CD14-positive monocyte (primary cell): Measurements from ENCODE around the gene PRTFDC1. TPM values are rescaled to one million over a fixed set of nuclear protein-coding genes. Genes with fewer than 3 reads are reported as not detected.

ENCODE experiments used
- DNase-seq, 3 donors: peaks; one replicate each; pipeline ENCODE4 v3.0.0-alpha.2; 2011 to 2022
- H2AFZ ChIP-seq: 2 replicates; pipeline ENCODE4 v1.6.0; 2012; ENCODE audit warnings: mild to moderate bottlenecking, low read depth, low read length, inconsistent platforms; ENCODE audit not compliant: insufficient read depth, poor library complexity, severe bottlenecking
- H3K27ac ChIP-seq, 2 donors: 1 replicate in 1 of 2; 2 replicates in 1 of 2; pipeline ENCODE4 v1.5.1; 2012 to 2013; ENCODE audit warnings: low read length in 2 of 2, control low read depth in 1 of 2, inconsistent platforms in 1 of 2, low read depth in 1 of 2, mild to moderate bottlenecking in 1 of 2
- H3K27me3 ChIP-seq, 2 donors: one replicate each; pipeline versions ENCODE4 v1.6.0 to v1.6.1; 2011 to 2013; ENCODE audit warnings: low read length in 2 of 2; ENCODE audit not compliant: control insufficient read depth in 2 of 2, insufficient read depth in 2 of 2
- H3K36me3 ChIP-seq, 2 donors: replicated peaks in 1 of 2; 1 replicate in 1 of 2; 2 replicates in 1 of 2; pipeline versions ENCODE4 v1.5.1 to v1.6.1; 2012 to 2013; ENCODE audit warnings: low read length in 2 of 2, control low read depth in 1 of 2, inconsistent platforms in 1 of 2, mild to moderate bottlenecking in 1 of 2; ENCODE audit not compliant: insufficient read depth in 2 of 2, control insufficient read depth in 1 of 2
- H3K4me1 ChIP-seq, 2 donors: 1 replicate in 1 of 2; 2 replicates in 1 of 2; pipeline versions ENCODE4 v1.5.1 to v1.6.1; 2012 to 2013; ENCODE audit warnings: low read length in 2 of 2, control low read depth in 1 of 2, inconsistent platforms in 1 of 2, mild to moderate bottlenecking in 1 of 2, moderate library complexity in 1 of 2; ENCODE audit not compliant: insufficient read depth in 2 of 2, control insufficient read depth in 1 of 2
- H3K4me2 ChIP-seq: replicated peaks from 2 replicates; pipeline ENCODE3; 2012; ENCODE audit warnings: low read length, moderate library complexity, mild to moderate bottlenecking; ENCODE audit not compliant: poor library complexity, severe bottlenecking; ENCODE audit errors: extremely low read depth
- H3K4me3 ChIP-seq, 3 experiments: fragments of 200-600 bp in 1 of 3; sonication (generic) in 1 of 3; replicated peaks in 1 of 3; 1 replicate in 2 of 3; 2 replicates in 1 of 3; pipeline ENCODE4 v1.5.1; 2011 to 2013; ENCODE audit warnings: low read length in 3 of 3, mild to moderate bottlenecking in 3 of 3, control low read depth in 2 of 3, low read depth in 2 of 3, inconsistent platforms in 1 of 3, moderate library complexity in 1 of 3
- H3K79me2 ChIP-seq: 2 replicates; pipeline ENCODE4 v1.6.0; 2012; ENCODE audit warnings: mild to moderate bottlenecking, control low read depth, inconsistent platforms, low read length, moderate library complexity; ENCODE audit not compliant: insufficient read depth
- H3K9ac ChIP-seq: 2 replicates; pipeline ENCODE4 v1.6.0; 2017; ENCODE audit warnings: low read length, mild to moderate bottlenecking; ENCODE audit not compliant: insufficient read depth, poor library complexity, severe bottlenecking
- H3K9me3 ChIP-seq, 2 donors: replicated peaks in 1 of 2; 1 replicate in 1 of 2; 2 replicates in 1 of 2; pipeline versions ENCODE4 v1.5.1 to v1.6.1; 2012 to 2013; ENCODE audit warnings: low read length in 2 of 2, control low read depth in 1 of 2; ENCODE audit not compliant: control insufficient read depth in 1 of 2, insufficient read depth in 1 of 2
- H4K20me1 ChIP-seq: 2 replicates; pipeline ENCODE4 v1.6.0; 2012; ENCODE audit warnings: mild to moderate bottlenecking, low read length, control low read depth, moderate library complexity; ENCODE audit not compliant: insufficient read depth
- H3K27ac Mint-ChIP-seq, 7 donors: one replicate each; pipeline ENCODE4 v1.8.0; 2020; ENCODE audit warnings: mild to moderate bottlenecking in 7 of 7, mixed read lengths in 7 of 7, moderate library complexity in 6 of 7, inconsistent platforms in 2 of 7
- H3K27me3 Mint-ChIP-seq, 3 donors: one replicate each; pipeline ENCODE4 v1.8.0; 2021 to 2022; ENCODE audit warnings: low read depth in 3 of 3, mild to moderate bottlenecking in 3 of 3, mixed read lengths in 3 of 3, moderate library complexity in 3 of 3, inconsistent platforms in 1 of 3
- H3K36me3 Mint-ChIP-seq, 2 donors: one replicate each; pipeline ENCODE4 v1.8.0; 2020; ENCODE audit warnings: mixed read lengths in 2 of 2, inconsistent platforms in 1 of 2, mild to moderate bottlenecking in 1 of 2
- H3K4me1 Mint-ChIP-seq: one replicate; pipeline ENCODE4 v1.8.0; 2020; ENCODE audit warnings: mild to moderate bottlenecking, mixed read lengths
- H3K4me3 Mint-ChIP-seq, 2 donors: one replicate each; pipeline ENCODE4 v1.8.0; 2020; ENCODE audit warnings: mild to moderate bottlenecking in 2 of 2, mixed read lengths in 2 of 2, moderate library complexity in 1 of 2
- H3K9me3 Mint-ChIP-seq, 7 donors: one replicate each; pipeline ENCODE4 v1.8.0; 2020 to 2022; ENCODE audit warnings: mixed read lengths in 7 of 7, mild to moderate bottlenecking in 6 of 7, moderate library complexity in 6 of 7, inconsistent platforms in 2 of 7
- WGBS: methylation state at CpG from one replicate; pipeline ENCODE4 v1.1.5; 2013; ENCODE audit warnings: missing lambda C conversion rate; ENCODE audit not compliant: insufficient coverage; 5-methylcytosine and 5-hydroxymethylcytosine counted together
- intact Hi-C, 2 donors: fragments of 100-400 bp; cut with micrococcal nuclease; formaldehyde crosslinking; loops; one replicate each; pipeline versions ENCODE4 v1.15.0 to v1.15.1; 2023
- polyA plus RNA-seq, 3 donors: library from polyadenylated mRNA; depleted of rRNA in 1 of 3; unstranded in 2 of 3; stranded (reverse) in 1 of 3; fragments of 300-500 nt in 2 of 3; fragments of >200 nt in 1 of 3; fragmentation: Illumina TruSeq in 2 of 3; gene quantifications; 1 replicate in 2 of 3; 2 replicates in 1 of 3; pipeline ENCODE4 v1.2.3, GENCODE V29; 2012 to 2021
- TF ChIP-seq, protein P1 (sequence below): fragments of 200-600 bp; IDR thresholded peaks from one replicate; pipeline ENCODE4 v1.8.0; 2022; ENCODE audit warnings: antibody characterized with exemption, mild to moderate bottlenecking

The PRTFDC1 gene
- polyA plus RNA-seq, 3 donors: not detected

DNA sequence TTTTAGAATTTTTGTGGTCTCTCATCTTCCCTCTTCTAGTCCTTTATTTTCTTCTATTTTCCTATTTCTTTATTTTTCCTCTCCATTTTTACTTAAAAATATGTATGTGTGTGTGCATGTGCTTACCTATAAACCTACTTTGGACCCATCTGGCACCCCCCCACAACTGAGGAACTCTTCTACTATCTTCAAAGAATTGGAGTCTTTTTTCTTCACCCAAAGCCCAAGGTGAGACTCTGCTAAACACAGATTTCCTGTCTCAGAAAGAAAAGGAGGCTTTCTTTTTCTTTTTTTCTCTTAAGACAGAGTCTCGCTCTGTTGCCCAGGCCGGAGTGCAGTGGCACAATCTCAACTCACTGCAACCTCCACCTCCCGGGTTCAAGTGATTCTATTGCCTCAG, 24.2 kb downstream of the PRTFDC1 start:
- Mint-ChIP-seq H3K36me3 (no peaks in the 10 kb centered on the region), H3K9me3 (peaks cover 0 to 11% (median 1%) of the 10 kb centered on the region in 7 donors), H3K4me1 (no peaks in the 10 kb centered on the region), H3K27me3 (no peaks in the 10 kb centered on the region), H3K4me3 (no peak overlapping the region), H3K27ac (no peak overlapping the region)
- H3K9ac ChIP-seq: no peak overlapping the region
- no peak overlapping the region for H3K4me3 ChIP-seq
- DNase-seq: no peak
- H3K9me3 ChIP-seq: peaks cover 0 to 2% of the 10 kb centered on the region in 2 donors
- intact Hi-C loops: no loop called here
- no peak overlapping the region for H2AFZ ChIP-seq
- no peaks in the 10 kb centered on the region for H3K4me1 ChIP-seq
- no peaks in the 10 kb centered on the region for H3K36me3 ChIP-seq
- H4K20me1 ChIP-seq: no peaks in the 10 kb centered on the region
- no peaks in the 10 kb centered on the region for H3K79me2 ChIP-seq
- WGBS: no CpG with 5 or more reads among the region's 3 CpGs
- TF ChIP-seq, protein P1, sequence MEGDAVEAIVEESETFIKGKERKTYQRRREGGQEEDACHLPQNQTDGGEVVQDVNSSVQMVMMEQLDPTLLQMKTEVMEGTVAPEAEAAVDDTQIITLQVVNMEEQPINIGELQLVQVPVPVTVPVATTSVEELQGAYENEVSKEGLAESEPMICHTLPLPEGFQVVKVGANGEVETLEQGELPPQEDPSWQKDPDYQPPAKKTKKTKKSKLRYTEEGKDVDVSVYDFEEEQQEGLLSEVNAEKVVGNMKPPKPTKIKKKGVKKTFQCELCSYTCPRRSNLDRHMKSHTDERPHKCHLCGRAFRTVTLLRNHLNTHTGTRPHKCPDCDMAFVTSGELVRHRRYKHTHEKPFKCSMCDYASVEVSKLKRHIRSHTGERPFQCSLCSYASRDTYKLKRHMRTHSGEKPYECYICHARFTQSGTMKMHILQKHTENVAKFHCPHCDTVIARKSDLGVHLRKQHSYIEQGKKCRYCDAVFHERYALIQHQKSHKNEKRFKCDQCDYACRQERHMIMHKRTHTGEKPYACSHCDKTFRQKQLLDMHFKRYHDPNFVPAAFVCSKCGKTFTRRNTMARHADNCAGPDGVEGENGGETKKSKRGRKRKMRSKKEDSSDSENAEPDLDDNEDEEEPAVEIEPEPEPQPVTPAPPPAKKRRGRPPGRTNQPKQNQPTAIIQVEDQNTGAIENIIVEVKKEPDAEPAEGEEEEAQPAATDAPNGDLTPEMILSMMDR: no peak
- H3K27ac ChIP-seq: no peak overlapping the region
- no peaks in the 10 kb centered on the region for H3K27me3 ChIP-seq
- H3K4me2 ChIP-seq: no peak overlapping the region

DNA sequence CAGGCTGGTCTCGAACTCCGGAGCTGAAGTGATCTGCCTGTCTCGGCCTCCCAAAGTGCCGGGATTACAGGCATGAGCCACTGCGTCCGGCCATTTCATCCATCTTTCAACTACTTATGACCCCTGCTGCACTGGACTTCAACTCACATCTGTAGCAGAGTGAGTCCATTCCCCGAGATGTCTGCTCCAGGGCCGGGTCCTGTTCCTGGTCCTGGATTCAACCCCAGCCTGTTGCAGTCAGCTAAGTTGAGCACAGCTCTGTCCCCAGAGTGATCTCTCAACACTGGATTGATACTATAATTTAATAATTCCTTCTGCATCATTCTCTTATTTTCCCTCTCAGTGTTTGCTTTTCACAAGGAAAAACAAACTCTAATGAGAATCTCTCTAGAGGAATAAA, 25.8 kb downstream of the PRTFDC1 start:
- Mint-ChIP-seq H3K4me3 (no peak overlapping the region), H3K36me3 (no peaks in the 10 kb centered on the region), H3K4me1 (peaks cover 2% of the 10 kb centered on the region), H3K27me3 (no peaks in the 10 kb centered on the region), H3K9me3 (peaks cover 0 to 11% (median 1%) of the 10 kb centered on the region in 7 donors), H3K27ac (no peak overlapping the region)
- H4K20me1 ChIP-seq: no peaks in the 10 kb centered on the region
- TF ChIP-seq, protein P1: no peak
- no peaks in the 10 kb centered on the region for H3K27me3 ChIP-seq
- H3K4me2 ChIP-seq: no peak overlapping the region
- 100% methylated on average over 6 of the region's 8 CpGs for WGBS
- H3K9ac ChIP-seq: no peak overlapping the region
- no peaks in the 10 kb centered on the region for H3K36me3 ChIP-seq
- peaks cover 0 to 6% of the 10 kb centered on the region in 2 donors for H3K4me1 ChIP-seq
- peaks cover 0 to 4% of the 10 kb centered on the region in 2 donors for H3K9me3 ChIP-seq
- no peak overlapping the region for H3K27ac ChIP-seq
- H2AFZ ChIP-seq: no peak overlapping the region
- no peaks in the 10 kb centered on the region for H3K79me2 ChIP-seq
- no peak for DNase-seq
- intact Hi-C loops: no loop called here
- no peak overlapping the region for H3K4me3 ChIP-seq
